ENCODE measurements around the gene PIP5K1C.

- TF ChIP-seq POLR2AphosphoS5 (IDR thresholded peaks at IDR 0.05) (no peak), POLR2A (IDR thresholded peaks at IDR 0.05) (no peak)
Measured at GRCh38 chr19:3586707-3587346, 113.4 kb downstream of the PIP5K1C start.
